Measurements from ENCODE around the gene NT5E.

NT5E gene

GRCh38 chr6:85449818-85450759 lies at the start of gene NT5E:
Gene NT5E, plus strand, starts transcription at chr6:85450083. Its CDS starts 57 bp downstream, at chr6:85450140.
- H3K9me3 Mint-ChIP-seq, result no peaks in the 10 kb centered on the region
- peak within 1 kb of the TSS in 2 of 3 experiments; percentile 33 to 58 for H3K27ac Mint-ChIP-seq
- H3K4me1 Mint-ChIP-seq, result peaks cover 24% of the 10 kb centered on the region
- peak within 1 kb of the TSS; percentile 77 to 87 (median 85) for H3K4me3 Mint-ChIP-seq
- H3K27me3 Mint-ChIP-seq (ENCODE audit: low read depth), result peaks cover 92% of the 10 kb centered on the region
- H3K36me3 Mint-ChIP-seq (ENCODE audit: low read depth), result no peaks in the 10 kb centered on the region
- no peak for TF ChIP-seq CTCF (IDR thresholded peaks at IDR 0.05; ENCODE audit: unreplicated experiment in 3 of 3)

- Mint-ChIP-seq H3K4me1 (peaks cover 8% of the 10 kb centered on the region), H3K36me3 (ENCODE audit: low read depth) (no peaks in the 10 kb centered on the region)
These were observed 49.6 kb upstream of the NT5E start for GRCh38 chr6:85400331-85400730.

GRCh38 chr6:85401186-85402021 lies 48.5 kb upstream of the NT5E start:
- H3K4me3 Mint-ChIP-seq, result no peak overlapping the region
- no peaks in the 10 kb centered on the region for H3K27me3 Mint-ChIP-seq (ENCODE audit: low read depth)
- peak overlapping the region in 2 of 3 experiments; percentile 13 to 59 for H3K27ac Mint-ChIP-seq
- H3K9me3 Mint-ChIP-seq, result peaks cover 10% of the 10 kb centered on the region
- H3K4me1 Mint-ChIP-seq, result peaks cover 8% of the 10 kb centered on the region
- TF ChIP-seq CTCF (IDR thresholded peaks at IDR 0.05; ENCODE audit: unreplicated experiment in 3 of 3), result no peak
- H3K36me3 Mint-ChIP-seq (ENCODE audit: low read depth), result no peaks in the 10 kb centered on the region

More at GRCh38 chr6:85400331-85400730, 49.6 kb upstream of the NT5E start:
- no peak for TF ChIP-seq CTCF (IDR thresholded peaks at IDR 0.05; ENCODE audit: unreplicated experiment in 3 of 3)
- Mint-ChIP-seq H3K9me3 (peaks cover 11% of the 10 kb centered on the region), H3K4me3 (no peak overlapping the region), H3K27ac (peak overlapping the region in 2 of 3 experiments; percentile 24 to 49), H3K27me3 (ENCODE audit: low read depth) (no peaks in the 10 kb centered on the region)

GRCh38 chr6:85402071-85402470 lies 47.8 kb upstream of the NT5E start:
- Mint-ChIP-seq H3K27ac (peak overlapping the region in 1 of 3 experiments; percentile 59), H3K4me1 (peaks cover 8% of the 10 kb centered on the region), H3K27me3 (ENCODE audit: low read depth) (no peaks in the 10 kb centered on the region), H3K4me3 (no peak overlapping the region), H3K9me3 (peaks cover 5% of the 10 kb centered on the region), H3K36me3 (ENCODE audit: low read depth) (no peaks in the 10 kb centered on the region)
- TF ChIP-seq CTCF (IDR thresholded peaks at IDR 0.05; ENCODE audit: unreplicated experiment in 3 of 3), result no peak

- no peaks in the 10 kb centered on the region for H3K36me3 Mint-ChIP-seq (ENCODE audit: low read depth)
- H3K27me3 Mint-ChIP-seq (ENCODE audit: low read depth), result no peaks in the 10 kb centered on the region
- H3K27ac Mint-ChIP-seq, result peak overlapping the region in 1 of 3 experiments; percentile 21
- peaks cover 8% of the 10 kb centered on the region for H3K4me1 Mint-ChIP-seq
- H3K4me3 Mint-ChIP-seq, result no peak overlapping the region
- TF ChIP-seq CTCF (IDR thresholded peaks at IDR 0.05; ENCODE audit: unreplicated experiment in 3 of 3), result no peak
- H3K9me3 Mint-ChIP-seq, result no peaks in the 10 kb centered on the region
These were observed 47.0 kb upstream of the NT5E start for GRCh38 chr6:85402922-85403321.

Measured in nephron (organoid).